Measurements from ENCODE around the gene KCTD16.

KCTD16 gene

DNA sequence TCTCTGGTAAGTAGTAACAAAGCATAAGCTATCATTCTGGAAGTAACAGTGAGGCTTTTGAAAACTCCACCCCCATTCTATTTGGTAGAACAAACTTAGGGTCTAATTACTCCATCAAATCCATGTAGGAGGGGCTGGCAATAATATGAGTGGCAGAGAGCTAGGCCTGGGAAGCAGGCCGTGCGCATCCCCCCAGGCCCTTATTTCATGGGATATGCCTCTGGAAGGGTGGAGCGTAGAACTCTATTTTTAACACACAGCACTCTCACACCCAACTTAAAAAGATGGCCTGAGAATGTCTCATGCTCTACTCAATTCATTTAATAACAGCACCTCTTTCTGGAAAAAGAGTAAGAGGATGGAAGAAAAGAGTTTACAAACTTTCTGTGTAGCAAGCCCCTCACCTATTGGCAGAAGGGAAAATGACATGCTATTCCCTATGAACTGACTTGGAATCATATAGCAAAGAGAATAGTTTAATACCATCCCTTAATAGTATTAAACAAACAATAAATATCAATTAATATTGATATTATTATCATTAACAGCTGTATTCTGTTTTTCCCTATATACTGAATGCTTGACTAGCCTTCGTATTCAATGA lies 233.2 kb downstream of the KCTD16 start:
- DNase-seq (ENCODE audit: low read depth in 2 of 2) = no peak

DNA sequence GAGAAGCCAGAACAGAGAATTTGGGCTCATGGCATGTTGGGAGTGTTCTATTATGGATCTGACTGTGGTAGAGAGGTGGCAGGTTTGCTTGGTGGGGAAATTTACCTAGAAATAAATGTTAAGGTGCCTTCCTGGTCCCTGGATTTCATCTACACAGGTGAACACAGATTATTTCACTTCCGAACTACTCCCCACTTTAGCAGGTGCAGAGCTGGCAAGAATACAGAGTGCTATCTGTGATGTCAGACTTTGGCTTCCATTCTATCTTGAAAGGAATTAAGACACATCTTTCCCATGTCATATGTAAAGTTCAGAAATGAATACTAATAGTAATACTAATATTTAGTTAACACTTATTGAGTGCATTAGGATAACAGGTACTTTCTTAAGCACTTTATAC lies 234.0 kb downstream of the KCTD16 start:
- no peak for DNase-seq (ENCODE audit: low read depth in 2 of 2)

DNA sequence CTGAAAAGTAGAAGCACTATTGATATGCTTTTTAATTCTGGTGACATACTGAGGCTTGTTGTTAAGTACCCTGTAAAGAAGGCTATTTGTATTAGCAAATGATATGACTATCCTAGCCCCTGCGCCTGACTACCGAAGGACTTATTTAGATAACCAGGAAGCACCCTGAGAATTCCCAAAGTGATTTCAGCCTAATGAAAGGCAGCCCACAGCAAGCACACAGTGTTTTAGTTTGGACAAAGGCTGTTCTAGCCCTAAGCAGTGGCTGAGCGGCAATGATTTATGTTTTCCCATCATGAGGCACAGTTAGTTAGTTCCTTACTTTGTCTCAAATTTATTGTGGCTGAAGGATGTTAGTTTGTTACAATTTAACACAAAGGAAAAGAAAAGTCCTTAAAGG lies 235.3 kb downstream of the KCTD16 start:
- no peak for DNase-seq (ENCODE audit: low read depth in 2 of 2)

DNA sequence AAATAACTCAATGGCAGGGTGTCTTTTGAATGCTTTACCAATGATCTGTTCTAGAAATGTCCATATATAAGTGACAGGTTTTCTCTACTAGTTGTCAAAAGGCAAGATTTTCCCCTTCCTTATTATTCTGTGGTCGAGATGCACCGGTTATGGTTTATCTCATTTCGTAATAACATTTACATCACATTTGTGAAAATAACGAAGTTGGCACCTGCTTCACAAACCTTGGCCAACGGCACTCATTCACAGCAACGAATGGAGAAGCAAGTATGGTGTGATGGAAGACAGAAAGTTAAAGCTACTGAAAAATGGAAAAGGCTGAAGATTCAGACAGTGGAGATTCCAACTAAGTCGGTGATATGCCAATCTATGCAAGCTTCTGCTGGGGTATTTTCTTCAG lies 235.8 kb downstream of the KCTD16 start:
- DNase-seq (ENCODE audit: low read depth in 2 of 2) = no peak

- DNase-seq (ENCODE audit: low read depth in 2 of 2) = no peak
These were observed 243.7 kb downstream of the KCTD16 start for GRCh38 chr5:144414202-144415029.

- no peak for DNase-seq (ENCODE audit: low read depth in 2 of 2)
These were observed 245.5 kb downstream of the KCTD16 start for GRCh38 chr5:144416196-144416595.

DNA sequence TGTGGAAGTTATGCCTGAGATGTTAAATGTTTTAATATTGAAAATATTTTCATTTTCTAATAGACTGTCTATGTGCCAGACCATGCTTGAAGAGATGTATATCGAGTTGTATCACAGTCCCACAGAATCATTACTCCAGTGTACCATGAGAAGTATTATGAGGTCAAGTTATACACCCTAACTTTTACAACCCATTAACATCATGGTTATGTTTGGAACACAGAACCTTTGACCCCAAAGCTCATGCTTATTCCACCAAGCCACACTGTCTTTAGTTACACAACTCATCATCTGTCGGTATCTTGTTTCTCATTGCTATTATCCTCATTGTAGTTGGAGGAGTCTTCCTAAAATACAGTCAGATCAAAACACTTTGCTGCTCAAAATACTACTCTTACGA lies 248.0 kb downstream of the KCTD16 start:
- no peak for DNase-seq (ENCODE audit: low read depth in 2 of 2)

GRCh38 chr5:144421411-144421810 lies 250.7 kb downstream of the KCTD16 start:
- DNase-seq (ENCODE audit: low read depth in 2 of 2) = no peak

- DNase-seq (ENCODE audit: low read depth in 2 of 2) = no peak
These were observed 251.5 kb downstream of the KCTD16 start for GRCh38 chr5:144422018-144422727.

DNA sequence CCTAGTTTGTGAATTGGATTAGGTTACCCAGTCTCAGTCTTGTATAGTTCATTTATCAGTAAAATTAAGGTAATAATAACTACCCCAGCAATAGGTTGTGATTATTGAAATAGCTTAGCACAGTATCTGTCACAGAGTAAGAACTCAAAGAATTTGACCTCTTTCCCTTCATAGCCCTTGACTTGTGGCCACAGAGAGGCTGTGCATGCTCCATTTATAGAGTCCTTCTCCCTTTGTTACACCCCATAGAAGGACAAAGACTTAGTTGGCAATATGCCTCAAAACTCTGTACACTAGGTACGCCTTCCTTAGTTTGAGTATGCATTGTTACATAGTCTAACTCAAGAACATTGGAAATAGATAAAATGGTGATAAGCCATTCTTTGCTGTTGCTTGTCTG lies 257.2 kb downstream of the KCTD16 start:
- no peak for DNase-seq (ENCODE audit: low read depth in 2 of 2)

- no peak for DNase-seq (ENCODE audit: low read depth in 2 of 2)
These were observed 257.7 kb downstream of the KCTD16 start for GRCh38 chr5:144428326-144428725.

DNA sequence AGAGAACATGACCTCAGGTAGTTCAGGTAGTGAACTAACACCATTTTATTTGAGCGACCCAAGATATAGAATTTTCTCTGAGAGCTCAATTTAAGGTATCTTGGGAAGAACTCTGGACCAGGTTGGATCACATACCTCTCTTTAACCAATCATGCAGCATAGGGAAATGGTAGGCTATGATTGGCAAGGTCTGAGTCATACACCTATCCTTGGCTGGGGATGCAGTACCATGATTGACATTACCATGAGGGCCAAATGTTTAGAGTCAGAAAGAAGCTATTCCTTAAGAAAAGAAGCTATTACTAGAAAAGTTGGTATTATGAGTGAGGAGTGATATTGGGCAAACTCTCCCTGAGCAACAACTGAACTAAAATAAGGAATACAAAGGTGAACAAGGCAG lies 258.7 kb downstream of the KCTD16 start:
- DNase-seq (ENCODE audit: low read depth in 2 of 2) = no peak

- no peak for DNase-seq (ENCODE audit: low read depth in 2 of 2)
These were observed 259.2 kb downstream of the KCTD16 start for GRCh38 chr5:144429905-144430304.

DNA sequence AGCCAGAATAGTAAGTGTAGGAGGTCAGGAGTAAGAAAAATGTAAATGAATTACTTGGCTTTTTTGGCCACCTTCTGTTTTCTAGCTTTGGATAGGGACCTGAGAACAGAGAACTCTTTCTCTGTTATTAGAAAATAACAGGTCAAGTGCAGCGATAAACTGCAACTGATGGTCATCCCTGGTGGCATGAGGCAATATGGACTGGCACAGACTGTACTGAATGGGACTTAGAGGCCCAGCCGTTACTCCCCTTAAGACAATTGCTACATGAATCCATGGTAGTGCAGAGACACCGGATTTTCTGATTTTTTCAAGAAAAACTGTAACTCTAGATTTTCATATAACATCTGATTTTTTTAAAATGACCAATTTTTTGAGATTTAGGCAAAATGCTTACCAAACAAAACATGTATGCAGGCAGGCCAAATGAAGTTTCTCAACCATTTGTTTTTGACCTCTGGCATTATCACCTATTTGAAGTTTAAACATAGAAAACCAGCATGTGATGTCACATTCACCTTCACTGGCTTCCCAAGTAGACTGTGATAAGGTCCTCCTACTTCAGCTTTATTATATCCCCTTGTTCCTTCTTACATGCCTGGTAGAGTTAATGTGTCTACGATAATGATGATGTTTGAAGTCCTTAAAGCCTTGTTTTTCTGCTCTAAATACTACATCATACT lies 262.6 kb downstream of the KCTD16 start:
- DNase-seq (ENCODE audit: low read depth in 2 of 2) = no peak

DNA sequence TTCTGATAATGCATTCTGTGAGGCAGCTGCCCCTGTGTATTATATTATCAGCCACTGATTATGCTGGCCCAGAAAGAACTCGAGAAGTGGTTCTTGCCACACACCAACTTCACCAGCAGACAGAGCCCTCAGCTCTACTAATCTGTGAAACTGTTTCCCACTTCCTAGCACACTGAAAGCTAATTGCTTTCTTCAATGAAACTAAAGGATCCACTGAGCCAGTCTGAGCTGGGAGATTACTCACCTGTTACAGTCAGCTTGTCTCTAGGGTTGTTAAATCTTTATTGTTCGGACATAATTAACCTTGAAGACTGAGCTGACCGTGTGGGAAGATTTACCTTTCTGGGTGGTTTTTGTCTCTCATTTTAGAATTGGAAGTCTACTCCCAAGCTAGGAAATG lies 263.2 kb downstream of the KCTD16 start:
- DNase-seq (ENCODE audit: low read depth in 2 of 2) = no peak

DNA sequence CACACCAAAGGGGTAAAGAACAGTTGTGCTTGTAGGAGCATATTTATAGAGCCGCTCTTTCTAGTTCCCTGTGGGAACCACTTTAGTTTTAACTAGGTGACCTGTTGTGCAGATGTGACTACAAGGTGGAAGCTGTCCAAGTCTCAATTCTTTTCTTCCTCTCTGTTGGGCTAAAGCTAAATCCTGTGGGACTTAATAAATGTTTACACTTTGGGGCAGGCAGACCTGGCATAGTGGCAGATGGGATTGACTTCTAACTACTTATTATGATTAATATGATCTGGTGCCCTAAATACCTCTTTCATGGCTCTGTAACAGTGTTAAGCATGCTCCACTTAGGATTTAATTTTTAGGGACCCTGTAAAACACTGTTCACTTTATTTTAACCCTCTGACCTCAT lies 265.3 kb downstream of the KCTD16 start:
- no peak for DNase-seq (ENCODE audit: low read depth in 2 of 2)

- DNase-seq (ENCODE audit: low read depth in 2 of 2) = no peak
These were observed 267.6 kb downstream of the KCTD16 start for GRCh38 chr5:144438237-144438636.

- no peak for DNase-seq (ENCODE audit: low read depth in 2 of 2)
These were observed 277.8 kb downstream of the KCTD16 start for GRCh38 chr5:144448457-144448856.

DNA sequence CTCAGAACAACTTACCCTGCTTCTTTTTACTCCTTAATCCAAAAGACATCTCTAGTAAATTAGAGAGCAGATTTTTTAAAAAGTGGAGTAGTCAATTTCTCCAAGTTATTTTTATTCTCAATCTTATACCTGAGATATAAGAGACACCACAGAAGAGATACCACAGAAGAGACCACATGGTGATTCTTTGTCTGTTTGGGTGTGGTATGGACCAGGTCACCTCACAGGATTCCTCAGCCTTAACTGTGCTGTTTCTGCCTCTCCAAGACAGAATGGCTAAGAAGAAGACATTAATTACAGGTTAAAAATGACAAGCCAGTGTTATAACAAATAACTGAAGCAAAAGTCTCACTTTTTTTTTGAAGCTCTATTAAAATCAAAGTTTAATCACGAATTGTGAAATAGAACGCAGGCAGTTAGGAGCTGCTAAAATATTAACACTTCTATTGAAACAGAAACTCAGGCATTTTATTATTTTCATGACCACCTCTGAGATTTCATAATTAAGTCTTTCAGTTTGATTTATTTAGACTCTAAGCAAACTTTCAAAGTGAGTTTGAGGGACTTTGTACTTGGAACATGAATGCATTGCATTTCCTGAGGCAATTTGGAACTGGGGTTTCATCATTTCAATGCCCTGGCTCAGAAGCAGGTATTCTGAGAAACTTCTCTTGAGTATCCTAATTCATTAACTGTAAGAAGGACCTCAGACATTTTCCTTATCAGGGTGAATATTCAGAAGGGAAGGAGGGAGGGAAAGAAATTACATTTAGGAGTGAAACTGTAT lies 280.7 kb downstream of the KCTD16 start:
- DNase-seq (ENCODE audit: low read depth in 2 of 2) = no peak

DNA sequence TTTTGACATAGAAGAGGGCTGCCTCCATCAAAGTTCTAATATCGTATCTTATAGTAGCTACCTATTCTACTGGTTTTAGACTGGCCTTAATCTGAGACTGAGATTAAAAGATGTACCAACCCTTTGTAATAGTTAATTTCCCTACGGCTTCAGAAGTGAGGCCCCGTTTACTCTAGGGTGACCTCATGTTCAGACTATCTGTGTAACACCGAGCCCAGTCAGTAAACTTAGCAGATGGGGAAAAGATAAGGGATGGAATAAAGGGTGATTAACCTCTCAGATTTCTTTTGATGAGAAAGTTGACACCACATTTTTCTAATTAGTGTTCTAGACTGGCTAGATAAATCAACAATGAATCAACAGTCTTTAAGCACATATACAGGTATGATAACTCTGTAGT lies 283.1 kb downstream of the KCTD16 start:
- no peak for DNase-seq (ENCODE audit: low read depth in 2 of 2)

DNA sequence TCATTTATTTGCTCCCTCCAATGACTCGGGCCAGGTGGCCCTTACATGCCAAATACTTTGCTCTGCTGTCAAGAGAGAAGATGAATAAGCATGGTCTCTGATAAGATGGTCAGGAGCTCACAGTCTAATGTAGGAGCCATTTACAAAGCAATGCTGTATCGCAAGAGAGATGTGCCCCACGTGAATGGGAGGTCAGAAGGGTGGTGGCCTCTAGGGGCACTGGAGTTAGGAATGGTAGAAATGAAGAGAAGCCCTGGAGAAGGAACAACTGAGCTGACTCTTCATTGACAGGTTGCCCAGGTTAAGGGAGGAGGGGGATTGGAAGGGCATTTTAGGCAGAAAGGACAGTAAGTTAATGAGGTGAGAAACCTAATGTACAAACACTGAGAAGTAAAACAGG lies 286.5 kb downstream of the KCTD16 start:
- no peak for DNase-seq (ENCODE audit: low read depth in 2 of 2)

DNA sequence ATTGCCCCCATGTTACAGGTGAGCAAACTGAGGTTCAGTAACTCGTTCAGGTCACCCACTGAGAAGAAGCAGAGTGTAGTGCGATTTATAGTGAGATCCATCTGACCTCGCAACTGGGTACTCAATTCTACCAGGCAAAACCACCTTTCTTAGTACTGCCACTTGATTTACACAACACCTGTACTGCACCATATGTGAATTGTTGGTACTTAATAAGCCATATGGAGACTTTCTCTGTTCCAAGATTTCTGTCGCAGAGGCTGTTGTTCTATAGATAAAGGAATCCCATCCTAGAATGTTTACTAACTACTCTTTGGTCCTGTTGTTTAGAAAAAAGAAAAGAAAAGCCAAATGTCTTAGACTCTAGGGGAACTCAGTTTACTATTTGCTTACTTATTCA lies 287.5 kb downstream of the KCTD16 start:
- no peak for DNase-seq (ENCODE audit: low read depth in 2 of 2)

Measured in stimulated activated CD8-positive, alpha-beta memory T cell treated with anti-CD3 and anti-CD28 coated beads, Interleukin-15, amount 100 ng/mL, for 48 hours (primary cell).